HepG2 (cell line): Measurements from ENCODE around the gene ARRDC1. TPM values are rescaled to one million over a fixed set of nuclear protein-coding genes. Genes with fewer than 3 reads are reported as not detected.
A peak's percentile ranks its signal among the peaks of the same experiment; 100 is the strongest.

Experiments used
- GATAD1 ChIP-seq: IDR thresholded peaks from 2 replicates; pipeline ENCODE4 v1.6.1; 2016; ENCODE audit warnings: missing genetic modification reagents, missing compliant biosample characterization
- ISX ChIP-seq: sonication (generic); formaldehyde crosslinking; conservative IDR thresholded peaks from 2 replicates; pipeline ENCODE4 v1.5.0; 2020; ENCODE audit warnings: missing genetic modification reagents
- PHF8 ChIP-seq: sonication (generic); formaldehyde crosslinking; IDR thresholded peaks from 2 replicates; pipeline ENCODE4 v1.5.0; 2020; ENCODE audit warnings: missing genetic modification reagents
- TBL1XR1 ChIP-seq: fragments of 150-350 bp; IDR thresholded peaks from 2 replicates; pipeline ENCODE4 v1.6.1; 2014; ENCODE audit warnings: borderline replicate concordance, low read length; ENCODE audit not compliant: partially characterized antibody
- ZNF234 ChIP-seq: sonication (generic); formaldehyde crosslinking; conservative IDR thresholded peaks from 2 replicates; pipeline ENCODE4 v1.5.1; 2020; ENCODE audit warnings: mild to moderate bottlenecking, missing genetic modification reagents
- ZNF30 ChIP-seq: sonication (generic); formaldehyde crosslinking; IDR thresholded peaks from 2 replicates; pipeline ENCODE4 v1.5.0; 2020; ENCODE audit warnings: mild to moderate bottlenecking, missing genetic modification reagents
- ZNF879 ChIP-seq: sonication (generic); formaldehyde crosslinking; IDR thresholded peaks from 2 replicates; pipeline ENCODE4 v1.8.1; 2023; ENCODE audit warnings: missing genetic modification reagents
- ZSCAN20 ChIP-seq: sonication (generic); formaldehyde crosslinking; IDR thresholded peaks from 2 replicates; pipeline ENCODE4 v1.4.0; 2020; ENCODE audit warnings: missing genetic modification reagents, mild to moderate bottlenecking, borderline replicate concordance
- polyA plus RNA-seq, 8 experiments: library from polyadenylated mRNA; depleted of rRNA in 3 of 8; stranded (reverse) in 7 of 8; unstranded in 1 of 8; fragments of >200 nt; fragmentation: Illumina TruSeq in 4 of 8; extraction: Trizol in 4 of 8; gene quantifications; 2 replicates each; pipeline versions ENCODE4 v1.2.1 to v1.2.3, GENCODE V29; 2011 to 2016; ENCODE audit warnings: low read depth in 4 of 8, missing spikeins in 1 of 8, mixed read lengths in 1 of 8; ENCODE audit not compliant: insufficient read depth in 1 of 8
- total RNA-seq, 5 experiments: library from RNA; depleted of rRNA; stranded (reverse); fragments of >200 nt; fragmentation: Illumina TruSeq; extraction: Trizol; gene quantifications; 2 replicates each; pipeline ENCODE4 v1.2.3, GENCODE V29; 2016; ENCODE audit warnings: low read depth in 1 of 5
- TF ChIP-seq, protein P1 (sequence below): sonication (generic); formaldehyde crosslinking; IDR thresholded peaks from 2 replicates; pipeline ENCODE4 v1.4.0; 2020; ENCODE audit warnings: missing genetic modification reagents
- TF ChIP-seq, protein P2 (sequence below): sonication (generic); formaldehyde crosslinking; IDR thresholded peaks from 2 replicates; pipeline ENCODE4 v1.4.0; 2020; ENCODE audit warnings: mild to moderate bottlenecking, missing genetic modification reagents
- TF ChIP-seq, protein P3 (sequence below): IDR thresholded peaks from 2 replicates; pipeline ENCODE4 v1.6.1; 2016; ENCODE audit warnings: low read depth
- TF ChIP-seq, protein P4 (sequence below), 2 experiments: sonication (generic) in 1 of 2; formaldehyde crosslinking in 1 of 2; IDR thresholded peaks; 2 replicates each; pipeline versions ENCODE4 v1.6.1 to v1.9.0; 2014 to 2022; ENCODE audit warnings: antibody characterized with exemption in 1 of 2, borderline replicate concordance in 1 of 2, inconsistent platforms in 1 of 2, low read depth in 1 of 2, missing genetic modification reagents in 1 of 2
- TF ChIP-seq, protein P5 (sequence below): sonication (generic); formaldehyde crosslinking; IDR thresholded peaks from 2 replicates; pipeline ENCODE4 v1.4.0; 2020; ENCODE audit warnings: missing genetic modification reagents

ARRDC1 gene
- total and polyA plus RNA-seq, 2 of the 13 experiments (the other 11 are each of a cell fraction or from before 2014, with no cell fraction given) = 21.7 to 44.4 TPM

DNA sequence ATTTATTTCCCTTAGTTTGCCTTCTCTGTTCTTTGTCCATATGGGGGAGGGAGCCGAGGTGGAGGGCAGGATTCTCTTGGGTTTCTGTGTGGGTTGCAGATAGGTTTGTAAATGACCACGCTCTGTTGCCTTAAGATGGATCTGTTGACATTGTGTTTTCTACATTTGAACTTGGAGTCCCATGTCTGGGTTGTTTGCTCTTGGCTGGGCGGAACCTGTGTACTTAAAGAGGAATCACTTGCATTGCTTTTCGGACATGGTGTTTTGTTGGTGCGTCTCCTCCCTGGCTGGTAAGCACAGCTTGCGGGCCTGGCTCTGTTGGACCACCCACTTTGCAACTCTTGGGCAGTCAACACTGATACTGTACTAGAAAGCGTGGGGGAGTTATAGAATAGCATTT lies 59.2 kb downstream of the ARRDC1 start (continued):
- TF ChIP-seq ZSCAN20 (CRISPR knock-in tag) (no peak), ZNF234 (no peak), GATAD1 (no peak), ZNF879 (CRISPR knock-in tag) (no peak), PHF8 (no peak), TBL1XR1 (peak; percentile 74), ZNF30 (no peak), ISX (no peak)
- TF ChIP-seq, protein P1, sequence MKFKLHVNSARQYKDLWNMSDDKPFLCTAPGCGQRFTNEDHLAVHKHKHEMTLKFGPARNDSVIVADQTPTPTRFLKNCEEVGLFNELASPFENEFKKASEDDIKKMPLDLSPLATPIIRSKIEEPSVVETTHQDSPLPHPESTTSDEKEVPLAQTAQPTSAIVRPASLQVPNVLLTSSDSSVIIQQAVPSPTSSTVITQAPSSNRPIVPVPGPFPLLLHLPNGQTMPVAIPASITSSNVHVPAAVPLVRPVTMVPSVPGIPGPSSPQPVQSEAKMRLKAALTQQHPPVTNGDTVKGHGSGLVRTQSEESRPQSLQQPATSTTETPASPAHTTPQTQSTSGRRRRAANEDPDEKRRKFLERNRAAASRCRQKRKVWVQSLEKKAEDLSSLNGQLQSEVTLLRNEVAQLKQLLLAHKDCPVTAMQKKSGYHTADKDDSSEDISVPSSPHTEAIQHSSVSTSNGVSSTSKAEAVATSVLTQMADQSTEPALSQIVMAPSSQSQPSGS (CRISPR knock-in tag) = 0 out of 2 replicates have a peak, but pooled peaks have one; percentile 21
- TF ChIP-seq, protein P2, sequence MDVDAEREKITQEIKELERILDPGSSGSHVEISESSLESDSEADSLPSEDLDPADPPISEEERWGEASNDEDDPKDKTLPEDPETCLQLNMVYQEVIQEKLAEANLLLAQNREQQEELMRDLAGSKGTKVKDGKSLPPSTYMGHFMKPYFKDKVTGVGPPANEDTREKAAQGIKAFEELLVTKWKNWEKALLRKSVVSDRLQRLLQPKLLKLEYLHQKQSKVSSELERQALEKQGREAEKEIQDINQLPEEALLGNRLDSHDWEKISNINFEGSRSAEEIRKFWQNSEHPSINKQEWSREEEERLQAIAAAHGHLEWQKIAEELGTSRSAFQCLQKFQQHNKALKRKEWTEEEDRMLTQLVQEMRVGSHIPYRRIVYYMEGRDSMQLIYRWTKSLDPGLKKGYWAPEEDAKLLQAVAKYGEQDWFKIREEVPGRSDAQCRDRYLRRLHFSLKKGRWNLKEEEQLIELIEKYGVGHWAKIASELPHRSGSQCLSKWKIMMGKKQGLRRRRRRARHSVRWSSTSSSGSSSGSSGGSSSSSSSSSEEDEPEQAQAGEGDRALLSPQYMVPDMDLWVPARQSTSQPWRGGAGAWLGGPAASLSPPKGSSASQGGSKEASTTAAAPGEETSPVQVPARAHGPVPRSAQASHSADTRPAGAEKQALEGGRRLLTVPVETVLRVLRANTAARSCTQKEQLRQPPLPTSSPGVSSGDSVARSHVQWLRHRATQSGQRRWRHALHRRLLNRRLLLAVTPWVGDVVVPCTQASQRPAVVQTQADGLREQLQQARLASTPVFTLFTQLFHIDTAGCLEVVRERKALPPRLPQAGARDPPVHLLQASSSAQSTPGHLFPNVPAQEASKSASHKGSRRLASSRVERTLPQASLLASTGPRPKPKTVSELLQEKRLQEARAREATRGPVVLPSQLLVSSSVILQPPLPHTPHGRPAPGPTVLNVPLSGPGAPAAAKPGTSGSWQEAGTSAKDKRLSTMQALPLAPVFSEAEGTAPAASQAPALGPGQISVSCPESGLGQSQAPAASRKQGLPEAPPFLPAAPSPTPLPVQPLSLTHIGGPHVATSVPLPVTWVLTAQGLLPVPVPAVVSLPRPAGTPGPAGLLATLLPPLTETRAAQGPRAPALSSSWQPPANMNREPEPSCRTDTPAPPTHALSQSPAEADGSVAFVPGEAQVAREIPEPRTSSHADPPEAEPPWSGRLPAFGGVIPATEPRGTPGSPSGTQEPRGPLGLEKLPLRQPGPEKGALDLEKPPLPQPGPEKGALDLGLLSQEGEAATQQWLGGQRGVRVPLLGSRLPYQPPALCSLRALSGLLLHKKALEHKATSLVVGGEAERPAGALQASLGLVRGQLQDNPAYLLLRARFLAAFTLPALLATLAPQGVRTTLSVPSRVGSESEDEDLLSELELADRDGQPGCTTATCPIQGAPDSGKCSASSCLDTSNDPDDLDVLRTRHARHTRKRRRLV (CRISPR knock-in tag) = no peak
- TF ChIP-seq, protein P3, sequence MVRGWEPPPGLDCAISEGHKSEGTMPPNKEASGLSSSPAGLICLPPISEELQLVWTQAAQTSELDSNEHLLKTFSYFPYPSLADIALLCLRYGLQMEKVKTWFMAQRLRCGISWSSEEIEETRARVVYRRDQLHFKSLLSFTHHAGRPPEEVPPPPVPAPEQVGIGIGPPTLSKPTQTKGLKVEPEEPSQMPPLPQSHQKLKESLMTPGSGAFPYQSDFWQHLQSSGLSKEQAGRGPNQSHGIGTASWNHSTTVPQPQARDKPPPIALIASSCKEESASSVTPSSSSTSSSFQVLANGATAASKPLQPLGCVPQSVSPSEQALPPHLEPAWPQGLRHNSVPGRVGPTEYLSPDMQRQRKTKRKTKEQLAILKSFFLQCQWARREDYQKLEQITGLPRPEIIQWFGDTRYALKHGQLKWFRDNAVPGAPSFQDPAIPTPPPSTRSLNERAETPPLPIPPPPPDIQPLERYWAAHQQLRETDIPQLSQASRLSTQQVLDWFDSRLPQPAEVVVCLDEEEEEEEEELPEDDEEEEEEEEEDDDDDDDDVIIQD (CRISPR knock-in tag) = no peak
- TF ChIP-seq, protein P4, sequence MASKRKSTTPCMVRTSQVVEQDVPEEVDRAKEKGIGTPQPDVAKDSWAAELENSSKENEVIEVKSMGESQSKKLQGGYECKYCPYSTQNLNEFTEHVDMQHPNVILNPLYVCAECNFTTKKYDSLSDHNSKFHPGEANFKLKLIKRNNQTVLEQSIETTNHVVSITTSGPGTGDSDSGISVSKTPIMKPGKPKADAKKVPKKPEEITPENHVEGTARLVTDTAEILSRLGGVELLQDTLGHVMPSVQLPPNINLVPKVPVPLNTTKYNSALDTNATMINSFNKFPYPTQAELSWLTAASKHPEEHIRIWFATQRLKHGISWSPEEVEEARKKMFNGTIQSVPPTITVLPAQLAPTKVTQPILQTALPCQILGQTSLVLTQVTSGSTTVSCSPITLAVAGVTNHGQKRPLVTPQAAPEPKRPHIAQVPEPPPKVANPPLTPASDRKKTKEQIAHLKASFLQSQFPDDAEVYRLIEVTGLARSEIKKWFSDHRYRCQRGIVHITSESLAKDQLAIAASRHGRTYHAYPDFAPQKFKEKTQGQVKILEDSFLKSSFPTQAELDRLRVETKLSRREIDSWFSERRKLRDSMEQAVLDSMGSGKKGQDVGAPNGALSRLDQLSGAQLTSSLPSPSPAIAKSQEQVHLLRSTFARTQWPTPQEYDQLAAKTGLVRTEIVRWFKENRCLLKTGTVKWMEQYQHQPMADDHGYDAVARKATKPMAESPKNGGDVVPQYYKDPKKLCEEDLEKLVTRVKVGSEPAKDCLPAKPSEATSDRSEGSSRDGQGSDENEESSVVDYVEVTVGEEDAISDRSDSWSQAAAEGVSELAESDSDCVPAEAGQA (IDR thresholded peaks at IDR 0.05; ENCODE audit: low read depth) = no peak
- TF ChIP-seq, protein P4 (CRISPR knock-in tag; IDR thresholded peaks at IDR 0.05; ENCODE audit: borderline replicate concordance) = no peak
- TF ChIP-seq, protein P5, sequence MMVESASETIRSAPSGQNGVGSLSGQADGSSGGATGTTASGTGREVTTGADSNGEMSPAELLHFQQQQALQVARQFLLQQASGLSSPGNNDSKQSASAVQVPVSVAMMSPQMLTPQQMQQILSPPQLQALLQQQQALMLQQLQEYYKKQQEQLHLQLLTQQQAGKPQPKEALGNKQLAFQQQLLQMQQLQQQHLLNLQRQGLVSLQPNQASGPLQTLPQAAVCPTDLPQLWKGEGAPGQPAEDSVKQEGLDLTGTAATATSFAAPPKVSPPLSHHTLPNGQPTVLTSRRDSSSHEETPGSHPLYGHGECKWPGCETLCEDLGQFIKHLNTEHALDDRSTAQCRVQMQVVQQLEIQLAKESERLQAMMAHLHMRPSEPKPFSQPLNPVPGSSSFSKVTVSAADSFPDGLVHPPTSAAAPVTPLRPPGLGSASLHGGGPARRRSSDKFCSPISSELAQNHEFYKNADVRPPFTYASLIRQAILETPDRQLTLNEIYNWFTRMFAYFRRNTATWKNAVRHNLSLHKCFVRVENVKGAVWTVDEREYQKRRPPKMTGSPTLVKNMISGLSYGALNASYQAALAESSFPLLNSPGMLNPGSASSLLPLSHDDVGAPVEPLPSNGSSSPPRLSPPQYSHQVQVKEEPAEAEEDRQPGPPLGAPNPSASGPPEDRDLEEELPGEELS (CRISPR knock-in tag) = peak; percentile 63
